Osteoblast (primary cell): Measurements from ENCODE around the gene PACS2. TPM values are rescaled to one million over a fixed set of nuclear protein-coding genes. Genes with fewer than 3 reads are reported as not detected.

Experiments
- DNase-seq: peaks from one replicate; pipeline ENCODE4 v3.0.0; 2011; ENCODE audit warnings: low spot score, mixed read lengths; ENCODE audit not compliant: insufficient read length; ENCODE audit errors: missing footprints
- H2AFZ ChIP-seq: 2 replicates; pipeline ENCODE4 v1.6.0; 2011; ENCODE audit warnings: mild to moderate bottlenecking, low read length
- H3K27ac ChIP-seq: 2 replicates; pipeline ENCODE4 v1.5.1; 2011; ENCODE audit warnings: mild to moderate bottlenecking, low read depth, low read length, moderate library complexity
- H3K27me3 ChIP-seq: 2 replicates; pipeline ENCODE4 v1.6.0; 2012; ENCODE audit warnings: mild to moderate bottlenecking, control low read depth, inconsistent platforms, low read length, moderate library complexity; ENCODE audit not compliant: insufficient read depth
- H3K36me3 ChIP-seq: 2 replicates; pipeline ENCODE4 v1.5.1; 2011; ENCODE audit warnings: mild to moderate bottlenecking, low read length, control low read depth, moderate library complexity; ENCODE audit not compliant: insufficient read depth
- H3K4me1 ChIP-seq: 2 replicates; pipeline ENCODE4 v1.5.1; 2011; ENCODE audit warnings: mild to moderate bottlenecking, low read length, control low read depth, moderate library complexity; ENCODE audit not compliant: insufficient read depth
- H3K4me2 ChIP-seq: 2 replicates; pipeline ENCODE4 v1.6.0; 2011; ENCODE audit warnings: mild to moderate bottlenecking, low read length; ENCODE audit not compliant: insufficient read depth
- H3K4me3 ChIP-seq: fragments of 200-600 bp; sonication (generic); 3 replicates; pipeline ENCODE4 v1.5.1; 2012; ENCODE audit warnings: mild to moderate bottlenecking, low read length, inconsistent platforms; ENCODE audit not compliant: insufficient read depth
- H3K79me2 ChIP-seq: 2 replicates; pipeline ENCODE4 v1.6.0; 2012; ENCODE audit warnings: mild to moderate bottlenecking, low read length, control low read depth, inconsistent platforms; ENCODE audit not compliant: insufficient read depth
- H3K9me3 ChIP-seq: 2 replicates; pipeline ENCODE4 v1.5.1; 2011; ENCODE audit warnings: low read depth, low read length, control low read depth
- H4K20me1 ChIP-seq: 2 replicates; pipeline ENCODE4 v1.6.0; 2012; ENCODE audit warnings: mild to moderate bottlenecking, low read length, control low read depth; ENCODE audit not compliant: insufficient read depth
- total RNA-seq: library from RNA; depleted of rRNA; stranded (reverse); fragments of >200 nt; gene quantifications from 2 replicates; pipeline ENCODE4 v1.2.3, GENCODE V29; 2012
- TF ChIP-seq, protein P1 (sequence below): IDR thresholded peaks from 2 replicates; pipeline ENCODE4 v1.5.1; 2011; ENCODE audit warnings: mild to moderate bottlenecking, low read depth, low read length, moderate library complexity; ENCODE audit errors: extremely low read depth

The PACS2 gene
- total RNA-seq, 1 donor: 81.1 TPM

DNA sequence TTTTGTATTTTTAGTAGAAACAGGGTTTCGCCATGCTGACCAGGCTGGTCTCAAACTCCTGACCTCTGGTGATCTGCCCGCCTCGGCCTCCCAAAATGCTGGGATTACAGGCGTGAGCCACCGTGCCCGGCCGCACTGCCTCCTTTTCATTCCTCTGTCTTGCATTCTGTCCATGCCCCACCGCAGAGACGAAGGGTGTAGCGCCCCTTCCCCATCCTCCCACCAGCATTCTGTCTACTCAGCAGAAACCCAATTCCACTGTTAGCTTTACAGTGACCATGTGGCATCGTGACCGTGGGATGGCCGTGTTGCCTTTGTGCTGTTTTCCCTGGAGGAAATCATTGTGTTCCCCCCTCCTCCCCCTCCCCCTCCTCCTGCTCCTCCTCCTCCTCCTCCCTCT lies 94.0 kb downstream of the PACS2 start:
- Histone ChIP-seq H3K4me2 (no peak overlapping the region), H3K9me3 (peaks cover 5% of the 10 kb centered on the region), H3K4me1 (no peaks in the 10 kb centered on the region), H4K20me1 (peaks cover 9% of the 10 kb centered on the region), H3K27me3 (peaks cover 16% of the 10 kb centered on the region), H2AFZ (no peak overlapping the region), H3K79me2 (no peaks in the 10 kb centered on the region), H3K4me3 (no peak overlapping the region), H3K27ac (no peak overlapping the region), H3K36me3 (no peaks in the 10 kb centered on the region)
- TF ChIP-seq, protein P1, sequence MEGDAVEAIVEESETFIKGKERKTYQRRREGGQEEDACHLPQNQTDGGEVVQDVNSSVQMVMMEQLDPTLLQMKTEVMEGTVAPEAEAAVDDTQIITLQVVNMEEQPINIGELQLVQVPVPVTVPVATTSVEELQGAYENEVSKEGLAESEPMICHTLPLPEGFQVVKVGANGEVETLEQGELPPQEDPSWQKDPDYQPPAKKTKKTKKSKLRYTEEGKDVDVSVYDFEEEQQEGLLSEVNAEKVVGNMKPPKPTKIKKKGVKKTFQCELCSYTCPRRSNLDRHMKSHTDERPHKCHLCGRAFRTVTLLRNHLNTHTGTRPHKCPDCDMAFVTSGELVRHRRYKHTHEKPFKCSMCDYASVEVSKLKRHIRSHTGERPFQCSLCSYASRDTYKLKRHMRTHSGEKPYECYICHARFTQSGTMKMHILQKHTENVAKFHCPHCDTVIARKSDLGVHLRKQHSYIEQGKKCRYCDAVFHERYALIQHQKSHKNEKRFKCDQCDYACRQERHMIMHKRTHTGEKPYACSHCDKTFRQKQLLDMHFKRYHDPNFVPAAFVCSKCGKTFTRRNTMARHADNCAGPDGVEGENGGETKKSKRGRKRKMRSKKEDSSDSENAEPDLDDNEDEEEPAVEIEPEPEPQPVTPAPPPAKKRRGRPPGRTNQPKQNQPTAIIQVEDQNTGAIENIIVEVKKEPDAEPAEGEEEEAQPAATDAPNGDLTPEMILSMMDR: no peak
- DNase-seq: no peak

DNA sequence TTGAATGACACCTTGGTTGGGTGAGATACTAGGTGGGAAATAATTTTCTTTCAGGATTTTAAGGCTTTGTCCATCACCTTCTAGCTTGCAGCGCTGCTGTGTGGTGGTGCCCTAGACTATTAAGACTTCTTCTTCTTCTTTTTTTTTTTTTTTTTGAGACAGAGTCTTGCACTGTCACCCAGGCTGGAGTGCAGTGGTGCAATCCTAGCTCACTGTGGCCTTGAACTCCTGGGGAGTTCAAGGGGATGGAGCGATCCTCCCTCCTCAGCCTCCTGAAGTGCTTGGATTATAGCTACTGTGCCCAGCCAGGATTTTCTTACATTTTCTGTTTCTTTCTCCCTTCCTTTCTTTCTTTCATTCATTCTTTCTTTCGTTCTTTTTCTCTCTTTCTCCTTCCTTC lies 94.8 kb downstream of the PACS2 start:
- H3K4me1 ChIP-seq: no peaks in the 10 kb centered on the region
- H3K27me3 ChIP-seq: peaks cover 16% of the 10 kb centered on the region
- H3K4me2 ChIP-seq: no peak overlapping the region
- H3K9me3 ChIP-seq: peaks cover 3% of the 10 kb centered on the region
- H3K27ac ChIP-seq: no peak overlapping the region
- TF ChIP-seq, protein P1: no peak
- no peaks in the 10 kb centered on the region for H3K79me2 ChIP-seq
- peak; percentile 51 for DNase-seq
- H3K4me3 ChIP-seq: no peak overlapping the region
- H3K36me3 ChIP-seq: no peaks in the 10 kb centered on the region
- no peak overlapping the region for H2AFZ ChIP-seq
- H4K20me1 ChIP-seq: peaks cover 9% of the 10 kb centered on the region

DNA sequence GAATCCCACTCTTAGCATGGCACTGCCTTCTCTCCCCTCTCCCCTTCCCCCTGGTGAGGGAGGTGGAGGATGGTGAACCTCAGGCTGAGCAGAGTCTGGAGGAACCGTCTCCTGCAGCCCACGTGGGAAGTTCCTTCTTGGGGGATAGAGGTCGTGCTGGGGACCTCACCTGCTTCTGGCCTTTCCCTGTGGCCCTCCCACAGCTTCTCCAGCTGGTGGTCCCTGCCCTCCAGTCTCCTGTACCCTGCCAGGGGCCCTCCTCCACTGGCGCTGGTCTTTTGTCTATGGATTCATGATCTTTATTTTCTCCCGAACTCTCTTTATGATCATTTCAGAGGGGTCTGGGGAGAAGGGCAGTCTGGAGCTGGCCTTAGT lies 96.1 kb downstream of the PACS2 start:
- peak overlapping the region; percentile 49 for H3K4me3 ChIP-seq
- H3K4me1 ChIP-seq: no peaks in the 10 kb centered on the region
- H3K27ac ChIP-seq: no peak overlapping the region
- peaks cover 9% of the 10 kb centered on the region for H4K20me1 ChIP-seq
- peaks cover 16% of the 10 kb centered on the region for H3K27me3 ChIP-seq
- peak overlapping the region; percentile 63 for H3K4me2 ChIP-seq
- no peak overlapping the region for H2AFZ ChIP-seq
- no peaks in the 10 kb centered on the region for H3K9me3 ChIP-seq
- DNase-seq: no peak
- no peaks in the 10 kb centered on the region for H3K36me3 ChIP-seq
- no peaks in the 10 kb centered on the region for H3K79me2 ChIP-seq
- TF ChIP-seq, protein P1: no peak

DNA sequence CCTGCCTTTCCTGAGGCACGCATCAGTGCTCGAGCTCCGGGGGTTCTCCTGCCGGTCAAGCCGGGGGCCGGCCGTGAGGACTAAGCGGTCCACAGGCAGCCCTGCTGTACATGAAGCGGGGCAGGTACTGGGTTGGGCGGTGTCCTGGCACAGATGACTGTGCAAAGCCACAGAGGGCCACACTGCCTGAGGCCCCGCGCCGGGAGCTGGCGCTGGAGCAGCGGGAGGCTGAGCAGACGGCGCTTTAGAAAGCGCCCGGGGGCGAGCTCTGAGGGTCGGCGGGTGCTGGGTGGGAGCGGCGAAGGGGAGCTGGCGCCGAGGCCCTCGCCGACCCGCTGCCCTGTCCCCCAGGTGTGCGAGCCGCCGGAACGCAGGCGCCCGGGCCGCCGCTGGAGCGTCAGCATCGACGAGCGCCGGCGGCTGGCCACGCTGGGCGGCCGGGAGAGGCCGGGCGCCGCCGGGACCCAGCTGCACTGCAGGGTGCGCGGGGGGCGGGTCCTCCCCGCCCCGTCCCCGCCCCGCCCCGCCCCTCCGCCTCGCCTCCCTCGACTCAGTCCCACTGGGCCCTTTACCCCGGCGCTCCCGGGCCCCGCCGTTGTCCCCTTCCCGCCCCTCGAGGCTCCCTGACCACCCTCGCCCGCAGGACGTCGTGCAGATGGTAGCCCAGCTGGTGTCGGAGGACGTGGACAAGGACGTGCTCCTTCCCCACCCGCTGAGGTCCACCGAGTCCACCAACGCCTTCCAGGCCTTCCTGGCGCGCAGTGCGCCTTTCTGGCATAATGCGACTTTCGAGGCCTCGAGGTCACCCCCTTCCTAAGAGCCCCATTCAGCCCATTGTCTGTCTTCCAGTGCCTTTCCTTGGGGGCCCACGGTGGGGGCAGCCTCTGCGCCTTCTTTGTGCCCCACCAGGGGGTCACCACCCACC lies 96.7 kb downstream of the PACS2 start:
- Histone ChIP-seq H3K27me3 (peaks cover 16% of the 10 kb centered on the region), H4K20me1 (peaks cover 9% of the 10 kb centered on the region), H3K4me1 (no peaks in the 10 kb centered on the region), H3K4me2 (peak overlapping the region; percentile 63), H3K27ac (no peak overlapping the region), H3K79me2 (no peaks in the 10 kb centered on the region), H3K4me3 (peak overlapping the region; percentile 49), H2AFZ (no peak overlapping the region), H3K36me3 (no peaks in the 10 kb centered on the region), H3K9me3 (no peaks in the 10 kb centered on the region)
- peak; percentile 99 for DNase-seq
- TF ChIP-seq, protein P1: no peak
